HG03060 (cell line): ENCODE measurements around the gene CD79A.
"Not testable (repeated sequence)": the region's sequence is repeated elsewhere in the genome, so short reads cannot be mapped to it uniquely, and the experiment has no call there.

Experiments used
- ATAC-seq: cut with Tn5 transposase; IDR thresholded peaks from one replicate; pipeline ENCODE4 v1.9.1; 2021; ENCODE audit warnings: low read depth, moderate number of reproducible peaks; ENCODE audit not compliant: unreplicated experiment

The CD79A gene

DNA sequence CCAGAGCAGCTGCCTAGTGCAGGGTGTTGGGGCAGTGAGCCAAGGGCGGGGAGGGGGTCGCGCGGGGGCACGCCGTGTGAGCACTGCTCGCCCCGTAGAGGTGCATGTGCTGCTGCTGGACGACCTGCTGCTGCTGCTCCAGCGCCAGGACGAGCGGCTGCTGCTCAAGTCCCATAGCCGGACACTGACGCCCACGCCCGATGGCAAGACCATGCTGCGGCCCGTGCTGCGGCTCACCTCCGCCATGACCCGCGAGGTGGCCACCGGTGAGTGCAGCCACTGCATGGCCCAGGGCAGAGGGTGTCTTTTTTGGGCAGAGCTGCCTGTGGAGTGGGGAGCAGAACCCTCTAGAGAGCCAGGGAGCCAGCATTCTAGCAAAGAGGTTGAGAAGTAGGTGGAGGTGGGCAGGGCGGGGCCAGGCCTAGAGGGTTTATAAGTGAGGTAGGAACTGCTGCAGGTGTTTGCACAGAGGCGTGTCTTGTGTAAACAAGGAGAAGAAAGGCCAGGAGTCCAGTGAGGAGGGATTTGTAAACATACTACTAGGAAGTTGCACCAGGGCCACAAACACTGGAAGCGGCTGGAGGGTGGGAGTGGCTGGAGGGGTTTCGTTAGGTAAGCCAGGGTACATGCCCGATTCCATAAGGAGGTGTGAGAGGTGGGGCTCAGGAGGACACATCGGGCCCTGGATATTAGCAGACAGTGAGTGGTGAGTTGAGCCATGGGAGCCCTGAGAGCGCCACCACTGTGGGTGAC is 27.2 kb downstream of the CD79A start:
- no peak for ATAC-seq

DNA sequence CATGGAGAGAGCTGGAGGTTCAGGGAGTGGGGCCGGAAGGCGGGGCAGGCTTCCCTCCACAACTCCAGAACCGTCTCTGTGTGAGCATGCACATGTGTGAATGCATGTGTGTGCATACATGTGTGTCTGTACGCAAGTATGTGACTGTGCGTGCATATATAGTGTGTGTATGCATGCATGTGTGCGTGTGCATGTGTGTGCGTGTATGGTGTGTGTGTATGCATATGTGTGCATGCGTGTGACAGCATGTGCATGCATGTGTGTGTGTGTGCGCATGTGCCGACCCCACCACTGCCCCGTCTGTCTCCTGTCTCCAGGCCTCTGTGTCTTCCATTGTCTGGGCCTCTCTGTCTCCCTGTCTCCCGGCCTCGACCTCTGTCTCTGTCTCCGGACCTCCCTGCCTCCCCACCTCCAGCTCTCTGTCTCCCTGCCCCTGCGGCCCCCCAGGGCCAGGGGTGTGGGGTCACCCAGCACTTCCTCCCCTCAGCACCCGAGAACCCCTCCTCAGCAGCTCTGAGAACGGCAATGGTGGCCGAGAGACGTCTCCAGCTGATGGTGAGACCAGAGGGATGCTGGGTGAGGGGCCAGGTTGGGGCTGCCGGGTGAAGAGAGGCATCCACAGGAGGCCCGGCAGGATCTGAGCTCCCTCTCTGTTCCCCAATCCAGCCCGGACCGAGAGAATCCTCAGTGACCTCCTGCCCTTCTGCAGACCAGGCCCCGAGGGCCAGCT is 28.4 kb downstream of the CD79A start:
- no peak for ATAC-seq

DNA sequence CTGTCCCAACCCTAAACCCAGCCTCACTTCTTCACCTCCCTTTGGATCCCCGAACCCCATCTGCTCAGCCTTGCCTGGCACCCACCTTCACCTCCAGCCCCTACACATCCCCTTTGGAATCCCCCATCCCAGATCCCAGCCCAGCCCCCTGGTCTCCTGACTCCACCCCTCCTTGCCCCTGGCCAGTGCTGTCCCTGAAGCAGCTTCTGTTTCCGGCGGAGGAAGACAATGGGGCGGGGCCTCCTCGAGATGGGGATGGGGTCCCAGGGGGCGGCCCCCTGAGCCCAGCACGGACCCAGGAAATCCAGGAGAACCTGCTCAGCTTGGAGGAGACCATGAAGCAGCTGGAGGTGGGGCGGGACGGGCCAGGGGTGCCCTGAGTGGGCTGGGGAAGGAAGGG is 29.2 kb downstream of the CD79A start:
- ATAC-seq: no peak

DNA sequence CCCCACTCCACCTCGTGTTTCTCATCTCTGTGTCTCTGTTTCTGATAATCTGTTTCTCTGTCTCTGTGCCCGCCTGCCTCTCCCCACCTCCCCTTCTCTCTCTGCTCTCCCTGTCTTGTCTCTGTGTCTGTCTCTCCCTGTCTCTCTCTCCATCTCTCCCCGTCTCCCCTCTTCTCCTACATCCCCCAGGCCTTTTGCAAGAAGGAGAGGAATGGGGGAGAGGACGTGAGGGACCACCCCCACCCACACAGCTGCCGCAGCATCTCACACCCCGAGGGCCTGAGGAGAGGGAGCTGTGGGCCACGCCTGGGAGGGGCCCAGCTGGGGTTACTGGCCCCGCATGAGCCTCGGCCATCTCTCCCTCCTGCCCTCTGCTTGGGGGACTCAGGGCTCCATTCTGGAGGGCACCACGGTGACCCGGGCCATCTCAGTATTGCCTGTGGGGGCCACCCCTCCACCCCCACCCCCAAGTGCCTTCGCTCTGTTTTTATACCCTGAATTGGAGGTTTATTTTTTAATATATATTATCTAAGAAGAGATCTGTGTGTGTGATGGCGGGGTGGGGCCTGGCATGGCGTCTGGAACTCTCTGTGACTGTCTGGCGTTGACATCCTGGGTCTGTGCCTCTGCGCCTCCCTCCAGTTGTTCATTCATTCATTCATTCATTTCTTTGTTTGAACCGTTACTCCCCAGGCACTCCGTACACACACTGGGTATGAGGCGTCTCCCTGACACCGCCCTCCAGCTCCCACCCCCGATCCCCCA is 30.0 kb downstream of the CD79A start:
- ATAC-seq: no peak

DNA sequence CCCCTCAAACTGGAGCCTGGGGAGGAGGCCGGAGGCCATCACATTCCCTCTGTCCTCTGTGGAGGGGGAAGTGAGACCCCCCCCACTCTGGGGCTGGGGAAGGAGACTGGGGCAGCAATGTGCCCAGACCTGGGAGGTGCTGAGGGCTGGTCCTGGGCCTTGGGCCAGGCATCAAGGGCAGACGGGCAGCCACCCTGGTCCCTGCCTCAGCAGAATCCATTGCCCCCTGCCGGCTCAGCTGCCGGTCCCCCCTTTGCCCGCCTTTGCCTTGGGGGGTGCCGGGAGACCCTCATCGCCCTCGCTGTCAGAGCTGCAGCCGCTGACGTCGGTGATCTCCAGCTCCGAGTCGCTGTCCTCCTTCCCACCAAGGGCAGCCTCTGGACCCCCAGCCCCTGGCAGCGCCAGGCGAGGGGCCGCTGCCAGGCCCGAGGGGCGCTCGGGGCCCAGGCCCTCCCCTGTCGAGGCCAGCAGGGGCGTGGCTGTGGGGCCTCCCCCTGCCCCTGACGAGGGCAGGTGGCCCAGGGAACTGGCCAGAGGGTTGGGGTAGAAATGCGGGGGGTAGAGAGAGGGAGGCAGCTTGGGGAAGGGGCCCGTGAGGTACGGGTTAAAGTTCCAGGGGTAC is 31.0 kb downstream of the CD79A start:
- no peak for ATAC-seq

DNA sequence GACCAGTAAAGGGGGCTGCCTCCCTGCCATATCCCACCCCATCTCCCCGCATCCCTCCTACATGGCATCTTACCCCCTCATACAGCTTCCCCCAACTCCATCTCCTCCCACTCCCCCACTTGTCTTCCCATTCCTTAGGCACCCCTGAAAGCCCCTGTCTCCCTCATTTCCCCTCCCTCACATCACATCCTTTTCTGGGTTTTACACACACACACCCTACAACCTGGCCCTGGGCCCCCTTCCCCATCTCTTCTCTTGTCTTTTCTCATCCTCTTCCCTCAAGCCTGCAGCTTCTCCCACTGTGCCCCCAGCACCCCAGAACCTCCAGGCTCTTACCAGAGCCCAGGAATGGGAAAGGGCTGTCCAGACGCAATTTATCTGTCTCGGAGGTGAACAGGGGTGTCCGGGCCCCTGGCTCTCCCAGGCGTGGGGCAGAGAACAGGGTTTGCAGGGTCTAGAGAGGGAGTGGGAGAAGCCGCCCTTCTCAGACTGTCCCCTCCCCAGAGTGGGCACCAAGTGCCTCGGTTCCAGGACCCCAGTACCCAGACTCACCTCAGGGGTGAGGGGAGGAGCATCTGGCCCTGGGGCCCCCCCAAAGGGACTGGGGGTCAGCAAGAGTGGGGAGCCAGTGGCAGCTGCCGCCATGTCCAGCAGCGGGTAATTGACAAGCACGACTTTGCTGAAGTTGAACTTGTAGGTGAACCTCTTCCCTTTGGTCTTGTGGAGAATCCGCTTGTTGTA is 31.8 kb downstream of the CD79A start:
- ATAC-seq: no peak

DNA sequence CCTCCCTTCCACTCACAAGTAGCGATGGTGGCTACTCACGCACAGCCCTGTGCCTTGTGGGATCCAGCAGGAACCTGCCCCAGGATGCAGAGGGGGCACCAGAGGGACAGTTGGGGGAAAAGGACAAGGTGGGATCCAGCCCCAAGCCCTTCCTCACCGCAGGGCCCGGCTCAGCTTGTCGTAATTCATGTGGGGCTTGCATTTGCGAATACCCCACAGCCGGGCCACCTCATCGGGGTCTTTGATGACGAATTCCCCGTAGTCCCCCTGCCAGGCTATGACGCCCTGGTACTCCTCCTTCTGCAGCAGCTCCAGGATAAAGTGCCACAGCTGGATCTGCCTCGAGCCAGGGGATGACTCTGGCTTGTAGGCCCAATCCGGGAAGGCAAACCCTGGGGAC is 32.6 kb downstream of the CD79A start:
- ATAC-seq: no peak

DNA sequence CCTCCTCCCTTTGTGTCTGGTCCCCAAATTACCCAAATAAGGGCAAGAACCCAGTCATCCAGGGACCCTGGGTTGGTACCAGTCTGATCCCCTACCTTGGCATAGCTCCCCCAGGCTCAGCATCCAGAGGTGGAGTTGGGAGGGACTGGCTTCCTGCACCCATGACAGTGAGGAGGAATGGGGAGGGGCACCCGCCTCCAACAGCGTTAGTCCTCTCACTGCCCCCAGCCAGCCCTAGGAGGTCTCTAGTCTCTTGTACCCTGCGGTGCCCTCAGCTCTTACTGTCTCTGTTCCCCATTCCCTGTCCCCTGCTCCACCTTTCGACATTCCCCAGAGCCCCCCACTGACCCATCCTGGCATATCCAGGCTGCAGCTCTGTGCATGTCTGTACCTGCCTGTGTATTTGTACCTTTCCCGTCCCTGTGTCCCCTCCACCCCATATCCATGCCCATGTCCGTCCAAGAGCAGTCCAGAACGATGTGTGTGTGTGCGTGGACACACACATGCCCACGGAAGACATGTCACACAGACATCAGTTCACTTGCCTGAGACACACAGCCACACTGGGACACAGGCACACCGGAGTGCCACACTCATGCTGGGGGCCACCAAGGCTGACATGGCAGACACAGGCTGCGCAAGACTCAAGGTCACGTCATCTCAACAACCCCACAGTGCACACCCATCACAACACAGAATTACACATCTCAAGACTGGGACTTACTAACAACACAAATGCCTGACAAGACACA is 33.3 kb downstream of the CD79A start:
- no peak for ATAC-seq

DNA sequence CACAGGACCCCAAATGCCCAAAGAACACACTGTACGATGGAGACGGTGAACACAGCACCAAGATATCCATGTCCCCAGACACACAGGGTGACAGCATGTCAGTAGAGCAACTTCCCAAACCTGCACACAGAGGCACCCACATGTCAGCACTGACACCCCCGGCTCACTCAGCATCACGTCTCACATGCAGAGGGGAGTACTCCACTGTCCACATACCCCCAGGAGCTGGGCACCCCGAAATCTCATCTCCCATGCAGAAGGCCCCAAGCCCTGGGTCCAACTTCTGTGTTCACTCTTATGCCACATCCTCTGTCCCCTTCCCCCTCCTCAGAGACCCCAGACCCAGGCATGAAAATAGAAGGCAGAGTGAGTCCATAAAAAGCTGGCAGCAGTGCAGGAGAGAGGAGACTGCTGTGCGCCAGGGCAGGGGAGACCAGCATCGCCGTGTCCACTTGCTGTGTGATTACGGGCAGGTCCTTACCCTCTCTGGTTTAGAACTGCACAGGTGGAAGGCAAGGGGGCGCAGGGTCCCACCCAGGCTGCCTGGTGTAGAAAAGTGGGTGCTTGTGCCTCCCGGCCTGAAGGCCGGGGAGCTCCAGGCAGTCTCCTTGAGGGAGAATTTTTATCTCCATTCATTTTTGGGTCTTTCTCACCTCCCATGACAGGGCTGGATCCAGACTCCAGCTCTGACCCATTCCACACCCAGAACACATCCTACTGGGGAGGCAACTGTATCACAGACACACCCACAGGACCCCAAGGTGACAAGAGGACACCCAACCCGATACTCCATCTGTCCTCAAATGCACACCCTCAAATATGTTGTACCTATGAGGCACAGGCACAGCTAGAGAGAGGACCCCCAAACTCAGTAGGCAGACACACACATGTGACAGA is 34.2 kb downstream of the CD79A start:
- no peak for ATAC-seq

DNA sequence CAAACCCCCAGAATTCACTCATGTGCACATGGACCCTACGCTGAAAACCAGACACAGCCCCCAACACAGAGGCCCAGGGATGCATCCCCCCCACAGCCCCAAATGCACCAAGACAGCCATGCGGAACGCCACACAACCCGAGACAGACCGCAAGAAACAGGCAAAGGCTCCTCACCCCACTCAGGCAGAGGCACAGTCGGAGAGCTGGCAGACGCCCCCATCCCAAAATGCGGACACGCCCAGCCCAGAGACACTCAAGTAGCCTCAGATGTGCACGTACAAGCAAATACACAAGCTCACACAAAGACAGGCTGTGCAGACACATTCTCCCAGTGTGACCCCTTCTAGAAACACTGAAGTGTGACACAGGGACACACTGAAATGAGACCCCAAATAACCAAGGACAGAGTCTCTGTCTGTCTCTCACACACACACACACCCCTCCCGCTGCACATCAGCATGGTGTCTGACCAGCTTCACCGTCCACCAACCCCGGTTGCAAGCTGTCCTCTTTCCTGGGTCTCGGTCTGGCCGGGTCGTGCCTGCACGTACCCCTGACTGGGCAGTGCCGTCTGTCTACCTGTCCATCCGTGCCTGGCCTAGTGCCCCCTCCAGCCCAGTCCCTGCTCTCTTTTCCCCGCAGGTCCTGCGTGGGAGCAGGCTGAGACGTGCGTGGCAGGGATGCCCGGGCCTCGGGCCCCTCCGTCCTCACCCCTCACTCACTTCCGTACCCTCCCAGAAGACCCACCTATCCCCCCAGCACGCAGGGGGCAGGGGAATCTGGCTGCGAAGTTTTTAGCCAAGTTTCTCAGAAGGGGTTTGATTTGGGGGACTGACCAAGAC is 35.0 kb downstream of the CD79A start:
- no peak for ATAC-seq

DNA sequence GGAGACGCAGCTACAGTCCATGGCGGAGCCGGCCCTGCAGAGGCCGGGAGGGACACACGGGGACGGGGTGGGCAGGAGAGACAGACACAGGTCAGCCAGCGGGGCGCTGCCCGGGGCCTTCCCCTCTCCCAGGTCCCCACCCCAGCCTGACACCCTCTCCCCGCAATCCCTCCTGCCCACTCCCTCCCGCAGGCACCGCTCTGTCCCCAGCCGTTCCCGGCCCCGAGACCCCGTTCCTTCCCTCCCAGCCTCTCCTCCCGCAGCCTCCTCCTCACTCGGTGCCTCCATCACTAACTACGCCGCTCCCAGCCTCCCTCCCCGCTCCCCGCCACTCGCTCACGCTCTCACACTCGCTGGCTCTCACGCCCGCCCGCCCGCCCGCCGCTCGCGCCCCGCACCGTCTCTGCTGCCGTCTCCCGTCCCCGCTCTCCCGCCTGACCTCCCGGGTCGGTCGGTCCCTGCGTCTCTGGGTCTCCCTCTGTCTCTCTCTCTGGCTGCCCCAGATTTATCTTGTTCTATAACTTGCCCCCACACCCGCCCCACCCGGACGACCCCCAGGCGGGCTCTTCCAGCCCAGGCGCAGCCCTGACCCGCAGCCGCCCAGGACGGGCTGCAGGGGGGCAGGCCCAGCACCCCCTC is 35.9 kb downstream of the CD79A start:
- ATAC-seq: no peak

DNA sequence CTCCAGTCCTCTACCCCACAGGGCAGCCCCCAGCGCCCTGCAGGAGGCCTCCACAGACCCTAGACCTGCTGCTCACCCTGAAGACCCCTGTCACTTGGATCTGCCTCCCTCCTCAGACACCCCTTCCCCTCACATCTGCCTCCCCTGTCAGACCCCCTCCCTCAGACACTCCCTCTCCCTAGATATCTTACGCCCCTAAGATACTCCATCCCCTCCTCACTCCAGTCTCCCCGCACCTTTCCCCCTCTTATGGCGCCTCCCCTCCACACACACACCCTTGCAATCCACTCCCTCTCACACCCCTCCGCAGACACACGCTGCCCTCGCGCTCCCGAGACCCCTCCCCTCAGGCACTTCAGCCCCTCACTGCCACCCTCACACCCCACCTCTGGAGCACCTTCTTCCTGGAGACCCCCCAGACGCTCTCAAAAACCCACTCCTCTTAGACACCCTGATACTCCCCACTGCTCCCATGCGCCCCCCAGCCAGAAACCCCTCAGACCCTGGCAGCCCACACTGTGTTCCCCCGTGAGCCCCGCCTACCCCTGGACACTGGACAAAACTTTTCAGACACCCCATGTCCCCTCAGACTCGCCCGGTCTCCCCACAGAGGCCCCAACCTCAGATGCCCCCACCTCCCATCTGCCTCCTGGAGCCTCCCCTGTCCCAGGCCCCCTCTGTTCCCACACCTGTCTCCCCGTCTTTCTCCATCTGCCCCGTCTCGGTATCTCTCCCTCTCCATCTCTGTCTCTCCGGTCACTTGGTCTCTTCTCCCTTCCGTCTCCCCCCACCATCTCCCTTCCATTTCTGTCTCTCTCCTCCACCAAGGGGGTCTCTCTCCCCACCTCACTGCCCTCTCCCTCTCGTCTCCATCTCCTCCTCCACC is 36.7 kb downstream of the CD79A start:
- ATAC-seq: no peak

DNA sequence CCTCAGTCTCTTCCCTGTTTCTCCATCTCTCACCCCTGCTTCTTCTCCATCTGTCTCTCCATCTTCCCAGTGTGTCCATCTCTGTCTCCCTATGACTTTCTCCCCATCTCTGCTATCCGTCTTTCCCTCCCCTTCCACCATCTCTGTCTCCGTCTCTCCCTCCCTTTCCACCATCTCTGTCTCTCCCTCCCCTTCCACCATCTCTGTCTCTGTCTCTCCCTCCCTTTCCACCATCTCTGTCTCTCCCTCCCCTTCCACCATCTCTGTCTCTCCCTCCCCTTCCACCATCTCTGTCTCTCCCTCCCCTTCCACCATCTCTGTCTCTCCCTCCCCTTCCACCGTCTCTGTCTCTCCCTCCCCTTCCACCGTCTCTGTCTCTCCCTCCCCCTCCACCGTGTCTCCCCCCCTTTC is 37.4 kb downstream of the CD79A start:
- ATAC-seq: not testable (repeated sequence)

DNA sequence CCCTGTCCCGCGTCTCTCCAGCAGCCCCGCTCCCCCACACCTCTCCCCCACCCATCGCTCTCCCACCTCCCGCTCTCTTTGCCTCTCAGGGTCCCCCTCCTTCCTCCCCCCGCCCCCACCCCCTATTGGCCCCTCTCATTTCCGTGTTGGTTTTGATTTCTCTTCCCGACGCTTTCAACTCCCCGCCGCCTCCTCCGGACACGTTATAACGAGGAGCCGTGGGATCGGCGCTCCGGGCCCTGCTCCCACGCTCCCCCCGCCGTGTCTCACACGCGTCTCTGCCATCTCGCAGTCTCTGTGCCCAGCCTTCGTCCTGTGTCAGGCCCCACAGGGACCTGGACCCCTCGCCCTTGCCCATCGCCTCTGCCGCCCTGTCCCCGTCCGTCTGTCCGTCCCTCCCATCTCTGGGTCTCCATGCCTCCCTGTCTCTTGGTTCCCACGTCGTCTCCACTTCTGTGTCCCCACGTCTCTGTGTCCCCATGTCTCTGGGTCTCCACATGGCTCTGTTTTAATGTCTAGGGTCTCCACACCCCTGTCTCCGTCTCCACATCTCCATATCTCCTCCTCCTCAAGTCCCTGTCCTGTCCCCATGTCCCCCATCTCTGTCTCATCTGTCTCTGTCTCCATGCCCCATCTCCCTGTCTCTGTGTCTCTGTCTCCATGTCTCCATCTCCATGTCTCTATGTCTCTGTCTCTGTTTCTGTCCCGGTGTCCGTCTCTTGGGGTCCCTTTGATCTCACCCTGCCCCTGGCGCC is 38.1 kb downstream of the CD79A start:
- ATAC-seq: no peak

DNA sequence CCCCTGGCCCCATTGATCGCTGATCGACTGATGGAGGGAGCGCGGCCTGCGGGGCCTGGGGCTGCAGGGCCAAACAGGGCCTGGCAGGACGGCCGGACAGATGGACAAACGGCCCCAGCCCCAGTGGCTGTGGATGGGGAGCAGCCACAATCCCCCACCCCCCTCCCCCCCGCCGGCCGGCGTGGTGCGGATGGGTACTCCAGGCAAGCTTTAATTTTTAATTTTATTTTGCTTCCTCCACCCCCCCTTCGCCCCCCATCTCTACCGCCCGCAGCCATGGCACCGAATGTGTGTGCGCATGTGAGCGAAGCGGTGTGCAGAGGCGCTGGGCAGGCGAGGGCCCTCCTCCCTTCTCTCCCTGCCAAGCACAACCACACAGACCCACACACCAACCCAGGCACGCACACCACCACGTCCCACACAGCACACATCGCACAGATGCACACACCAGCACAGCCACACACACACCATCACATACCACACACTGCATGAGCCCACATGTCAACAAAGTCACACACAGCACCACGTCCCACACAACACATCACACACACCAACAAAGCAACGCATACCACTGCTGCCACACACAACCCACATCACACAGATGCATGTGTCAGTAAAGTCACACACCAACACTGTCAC is 38.8 kb downstream of the CD79A start:
- ATAC-seq: no peak
